HEK293 (cell line): ENCODE measurements around the gene TRIM65.

Source experiments
- KLF1 ChIP-seq: fragments of 450-650 bp; formaldehyde crosslinking; IDR thresholded peaks from 2 replicates; pipeline ENCODE4 v1.5.1; 2016; ENCODE audit warnings: missing biosample characterization, missing genetic modification characterization
- KLF9 ChIP-seq: fragments of 450-650 bp; formaldehyde crosslinking; IDR thresholded peaks from 2 replicates; pipeline ENCODE4 v1.5.1; 2016; ENCODE audit warnings: missing biosample characterization, missing genetic modification characterization, low read depth
- REPIN1 ChIP-seq: fragments of 450-650 bp; formaldehyde crosslinking; IDR thresholded peaks from 2 replicates; pipeline ENCODE4 v1.5.1; 2017; ENCODE audit warnings: missing biosample characterization, missing genetic modification characterization, low read depth
- SP7 ChIP-seq: fragments of 450-650 bp; formaldehyde crosslinking; IDR thresholded peaks from 2 replicates; pipeline ENCODE4 v1.5.1; 2016; ENCODE audit warnings: missing biosample characterization, missing genetic modification characterization
- TCF7L2 ChIP-seq: IDR thresholded peaks from 2 replicates; pipeline ENCODE4 v1.6.1; 2011; ENCODE audit warnings: low read depth, mild to moderate bottlenecking, inconsistent platforms, low read length, moderate library complexity, borderline replicate concordance
- WT1 ChIP-seq: fragments of 450-650 bp; formaldehyde crosslinking; IDR thresholded peaks from 2 replicates; pipeline ENCODE4 v1.5.1; 2016; ENCODE audit warnings: missing biosample characterization, missing genetic modification characterization
- ZBTB10 ChIP-seq: fragments of 450-650 bp; formaldehyde crosslinking; IDR thresholded peaks from 2 replicates; pipeline ENCODE4 v1.5.1; 2016; ENCODE audit warnings: missing biosample characterization, missing genetic modification characterization
- ZBTB17 ChIP-seq: fragments of 450-650 bp; formaldehyde crosslinking; IDR thresholded peaks from 2 replicates; pipeline ENCODE4 v1.5.1; 2016; ENCODE audit warnings: missing biosample characterization, missing genetic modification characterization
- ZBTB7A ChIP-seq: fragments of 450-650 bp; formaldehyde crosslinking; IDR thresholded peaks from 2 replicates; pipeline ENCODE4 v1.5.1; 2016; ENCODE audit warnings: low read depth, missing biosample characterization, missing genetic modification characterization
- ZBTB8A ChIP-seq: fragments of 450-650 bp; formaldehyde crosslinking; IDR thresholded peaks from 2 replicates; pipeline ENCODE4 v1.5.1; 2016; ENCODE audit warnings: missing biosample characterization, missing genetic modification characterization
- ZEB2 ChIP-seq: fragments of 450-650 bp; formaldehyde crosslinking; IDR thresholded peaks from 2 replicates; pipeline ENCODE4 v1.5.1; 2016; ENCODE audit warnings: missing biosample characterization, missing genetic modification characterization
- ZFHX2 ChIP-seq: fragments of 450-650 bp; formaldehyde crosslinking; conservative IDR thresholded peaks from 2 replicates; pipeline ENCODE4 v1.5.1; 2016; ENCODE audit warnings: missing biosample characterization, missing genetic modification characterization
- ZNF133 ChIP-seq: fragments of 450-650 bp; formaldehyde crosslinking; IDR thresholded peaks from 2 replicates; pipeline ENCODE4 v1.5.1; 2016; ENCODE audit warnings: missing biosample characterization, missing genetic modification characterization
- ZNF2 ChIP-seq: fragments of 450-650 bp; formaldehyde crosslinking; IDR thresholded peaks from 2 replicates; pipeline ENCODE4 v1.5.1; 2016; ENCODE audit warnings: missing biosample characterization, missing genetic modification characterization
- ZNF223 ChIP-seq: fragments of 450-650 bp; formaldehyde crosslinking; IDR thresholded peaks from 2 replicates; pipeline ENCODE4 v1.5.1; 2016; ENCODE audit warnings: missing biosample characterization, missing genetic modification characterization
- ZNF266 ChIP-seq: fragments of 450-650 bp; formaldehyde crosslinking; IDR thresholded peaks from 2 replicates; pipeline ENCODE4 v1.5.1; 2016; ENCODE audit warnings: missing biosample characterization, missing genetic modification characterization, low read depth
- ZNF335 ChIP-seq: fragments of 450-650 bp; formaldehyde crosslinking; conservative IDR thresholded peaks from 2 replicates; pipeline ENCODE4 v1.5.1; 2016; ENCODE audit warnings: missing biosample characterization, missing genetic modification characterization
- ZNF341 ChIP-seq: fragments of 450-650 bp; formaldehyde crosslinking; IDR thresholded peaks from 2 replicates; pipeline ENCODE4; 2016; ENCODE audit warnings: low read depth, missing biosample characterization, missing genetic modification characterization
- ZNF404 ChIP-seq: fragments of 450-650 bp; formaldehyde crosslinking; IDR thresholded peaks from 2 replicates; pipeline ENCODE4 v1.5.1; 2017; ENCODE audit warnings: missing biosample characterization, missing genetic modification characterization
- ZNF561 ChIP-seq: fragments of 450-650 bp; IDR thresholded peaks from 2 replicates; pipeline ENCODE4 v1.5.1; 2018; ENCODE audit warnings: missing biosample characterization, missing genetic modification characterization, borderline replicate concordance
- ZNF571 ChIP-seq: fragments of 450-650 bp; formaldehyde crosslinking; IDR thresholded peaks from 2 replicates; pipeline ENCODE4 v1.5.0; 2017; ENCODE audit warnings: missing biosample characterization, missing genetic modification characterization
- ZNF600 ChIP-seq: fragments of 450-650 bp; formaldehyde crosslinking; IDR thresholded peaks from 2 replicates; pipeline ENCODE4 v1.5.1; 2016; ENCODE audit warnings: missing biosample characterization, missing genetic modification characterization
- ZNF707 ChIP-seq: fragments of 450-650 bp; formaldehyde crosslinking; IDR thresholded peaks from 2 replicates; pipeline ENCODE4 v1.5.1; 2016; ENCODE audit warnings: missing biosample characterization, missing genetic modification characterization
- ZNF777 ChIP-seq: fragments of 450-650 bp; formaldehyde crosslinking; IDR thresholded peaks from 2 replicates; pipeline ENCODE4 v1.5.1; 2017; ENCODE audit warnings: missing biosample characterization, missing genetic modification characterization, borderline replicate concordance
- TF ChIP-seq, protein P1 (sequence below): fragments of 450-650 bp; formaldehyde crosslinking; IDR thresholded peaks from 2 replicates; pipeline ENCODE4 v1.5.1; 2016; ENCODE audit warnings: missing biosample characterization, missing genetic modification characterization
- TF ChIP-seq, protein P2 (sequence below): fragments of 450-650 bp; formaldehyde crosslinking; IDR thresholded peaks from 2 replicates; pipeline ENCODE4 v1.5.1; 2016; ENCODE audit warnings: missing biosample characterization, missing genetic modification characterization
- TF ChIP-seq, protein P3 (sequence below): fragments of 450-650 bp; formaldehyde crosslinking; IDR thresholded peaks from 2 replicates; pipeline ENCODE4 v1.5.1; 2016; ENCODE audit warnings: missing biosample characterization, missing genetic modification characterization, low read depth

TRIM65 gene

DNA sequence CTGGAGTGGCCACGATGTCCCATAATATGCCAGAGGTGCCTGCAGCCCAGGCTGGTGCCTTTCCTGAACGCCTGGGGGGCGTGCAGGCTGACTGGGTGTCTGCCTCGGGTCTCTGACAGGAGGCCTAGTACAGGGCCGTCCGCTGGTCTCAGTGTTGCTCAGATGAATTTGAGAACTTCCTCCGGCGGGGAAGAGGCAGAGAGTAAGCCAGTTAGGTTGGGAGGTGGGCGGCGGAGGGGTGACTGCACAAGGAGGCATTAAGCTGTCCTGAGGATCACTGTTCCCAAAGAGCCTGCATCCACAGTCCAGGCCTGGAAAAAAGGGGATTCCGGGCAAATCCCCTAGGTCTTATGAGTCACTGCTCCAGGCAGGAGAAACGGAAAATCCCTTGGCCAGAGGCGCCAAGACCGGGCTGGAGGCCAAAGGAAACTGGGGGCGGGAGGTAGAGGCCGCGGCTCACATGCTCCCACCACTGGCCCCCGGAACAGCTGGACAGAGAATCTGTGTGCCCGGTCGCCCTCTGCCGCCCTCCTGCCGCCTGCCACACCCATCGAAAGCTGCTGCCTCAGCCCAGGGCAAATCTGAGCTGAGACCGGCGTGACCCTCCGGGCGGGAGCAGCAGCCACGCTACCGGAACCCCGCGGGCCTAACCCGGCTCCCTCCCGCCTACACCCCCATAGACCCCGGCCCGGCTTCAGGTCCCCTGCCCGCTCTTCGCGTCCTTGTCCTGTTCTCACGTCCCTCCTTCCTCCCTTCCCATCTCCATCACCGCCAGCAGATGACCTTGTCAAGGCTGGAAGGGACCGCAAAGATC is 19.6 kb downstream of the TRIM65 start (continued):
- TF ChIP-seq, protein P1, sequence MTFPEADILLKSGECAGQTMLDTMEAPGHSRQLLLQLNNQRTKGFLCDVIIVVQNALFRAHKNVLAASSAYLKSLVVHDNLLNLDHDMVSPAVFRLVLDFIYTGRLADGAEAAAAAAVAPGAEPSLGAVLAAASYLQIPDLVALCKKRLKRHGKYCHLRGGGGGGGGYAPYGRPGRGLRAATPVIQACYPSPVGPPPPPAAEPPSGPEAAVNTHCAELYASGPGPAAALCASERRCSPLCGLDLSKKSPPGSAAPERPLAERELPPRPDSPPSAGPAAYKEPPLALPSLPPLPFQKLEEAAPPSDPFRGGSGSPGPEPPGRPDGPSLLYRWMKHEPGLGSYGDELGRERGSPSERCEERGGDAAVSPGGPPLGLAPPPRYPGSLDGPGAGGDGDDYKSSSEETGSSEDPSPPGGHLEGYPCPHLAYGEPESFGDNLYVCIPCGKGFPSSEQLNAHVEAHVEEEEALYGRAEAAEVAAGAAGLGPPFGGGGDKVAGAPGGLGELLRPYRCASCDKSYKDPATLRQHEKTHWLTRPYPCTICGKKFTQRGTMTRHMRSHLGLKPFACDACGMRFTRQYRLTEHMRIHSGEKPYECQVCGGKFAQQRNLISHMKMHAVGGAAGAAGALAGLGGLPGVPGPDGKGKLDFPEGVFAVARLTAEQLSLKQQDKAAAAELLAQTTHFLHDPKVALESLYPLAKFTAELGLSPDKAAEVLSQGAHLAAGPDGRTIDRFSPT: peak; percentile 78
- 0 out of 2 replicates have a peak, but pooled peaks have one; percentile 56 for TF ChIP-seq ZBTB7A (tag by site-specific recombination)
- TF ChIP-seq REPIN1 (tag by site-specific recombination): 0 out of 2 replicates have a peak, but pooled peaks have one; percentile 17
- TF ChIP-seq ZEB2 (tag by site-specific recombination): 0 out of 2 replicates have a peak, but pooled peaks have one; percentile 36
- 0 out of 2 replicates have a peak, but pooled peaks have one; percentile 32 for TF ChIP-seq ZNF2 (tag by site-specific recombination)
- peak; percentile 84 for TF ChIP-seq ZFHX2 (tag by site-specific recombination)
- TF ChIP-seq ZNF777: peak; percentile 75; the same call in 1 of the 2 replicates
- TF ChIP-seq KLF9 (tag by site-specific recombination): 0 out of 2 replicates have a peak, but pooled peaks have one; percentile 12
- TF ChIP-seq, protein P2, sequence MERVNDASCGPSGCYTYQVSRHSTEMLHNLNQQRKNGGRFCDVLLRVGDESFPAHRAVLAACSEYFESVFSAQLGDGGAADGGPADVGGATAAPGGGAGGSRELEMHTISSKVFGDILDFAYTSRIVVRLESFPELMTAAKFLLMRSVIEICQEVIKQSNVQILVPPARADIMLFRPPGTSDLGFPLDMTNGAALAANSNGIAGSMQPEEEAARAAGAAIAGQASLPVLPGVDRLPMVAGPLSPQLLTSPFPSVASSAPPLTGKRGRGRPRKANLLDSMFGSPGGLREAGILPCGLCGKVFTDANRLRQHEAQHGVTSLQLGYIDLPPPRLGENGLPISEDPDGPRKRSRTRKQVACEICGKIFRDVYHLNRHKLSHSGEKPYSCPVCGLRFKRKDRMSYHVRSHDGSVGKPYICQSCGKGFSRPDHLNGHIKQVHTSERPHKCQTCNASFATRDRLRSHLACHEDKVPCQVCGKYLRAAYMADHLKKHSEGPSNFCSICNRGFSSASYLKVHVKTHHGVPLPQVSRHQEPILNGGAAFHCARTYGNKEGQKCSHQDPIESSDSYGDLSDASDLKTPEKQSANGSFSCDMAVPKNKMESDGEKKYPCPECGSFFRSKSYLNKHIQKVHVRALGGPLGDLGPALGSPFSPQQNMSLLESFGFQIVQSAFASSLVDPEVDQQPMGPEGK (tag by site-specific recombination): peak; percentile 70; the same call in 1 of the 2 replicates
- no peak for TF ChIP-seq ZNF561 (tag by site-specific recombination)
- TF ChIP-seq ZNF404: no peak
- TF ChIP-seq SP7: peak; percentile 68
- TF ChIP-seq ZBTB17: peak; percentile 58; the same call in 1 of the 2 replicates
- TF ChIP-seq ZBTB10: 0 out of 2 replicates have a peak, but pooled peaks have one; percentile 25
- TF ChIP-seq TCF7L2: no peak
- TF ChIP-seq ZNF223 (tag by site-specific recombination): no peak
- TF ChIP-seq KLF1 (tag by site-specific recombination): peak; percentile 68; the same call in 1 of the 2 replicates
- TF ChIP-seq ZNF341 (tag by site-specific recombination): peak; percentile 39
- TF ChIP-seq ZNF600: peak; percentile 45; the same call in 1 of the 2 replicates
- TF ChIP-seq, protein P3, sequence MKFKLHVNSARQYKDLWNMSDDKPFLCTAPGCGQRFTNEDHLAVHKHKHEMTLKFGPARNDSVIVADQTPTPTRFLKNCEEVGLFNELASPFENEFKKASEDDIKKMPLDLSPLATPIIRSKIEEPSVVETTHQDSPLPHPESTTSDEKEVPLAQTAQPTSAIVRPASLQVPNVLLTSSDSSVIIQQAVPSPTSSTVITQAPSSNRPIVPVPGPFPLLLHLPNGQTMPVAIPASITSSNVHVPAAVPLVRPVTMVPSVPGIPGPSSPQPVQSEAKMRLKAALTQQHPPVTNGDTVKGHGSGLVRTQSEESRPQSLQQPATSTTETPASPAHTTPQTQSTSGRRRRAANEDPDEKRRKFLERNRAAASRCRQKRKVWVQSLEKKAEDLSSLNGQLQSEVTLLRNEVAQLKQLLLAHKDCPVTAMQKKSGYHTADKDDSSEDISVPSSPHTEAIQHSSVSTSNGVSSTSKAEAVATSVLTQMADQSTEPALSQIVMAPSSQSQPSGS (tag by site-specific recombination): no peak
- no peak for TF ChIP-seq ZNF133 (tag by site-specific recombination)
- no peak for TF ChIP-seq ZNF266 (tag by site-specific recombination)
- TF ChIP-seq ZNF335: peak; percentile 56
- TF ChIP-seq ZNF571 (tag by site-specific recombination): no peak
- peak; percentile 87 for TF ChIP-seq ZBTB8A (tag by site-specific recombination)
- TF ChIP-seq WT1: 0 out of 2 replicates have a peak, but pooled peaks have one; percentile 28
- TF ChIP-seq ZNF707 (tag by site-specific recombination): no peak
